ENCODE results near the gene TGFA.

Gene TGFA

GRCh38 chr2:70498528-70498927 is 55.1 kb downstream of the TGFA start:
- ChIA-PET POLR2A (no interaction called here), CTCF (no interaction called here)
- TF ChIP-seq ZNF558 (tag by site-specific recombination; IDR thresholded peaks at IDR 0.05) (no peak), ZNF2 (tag by site-specific recombination; IDR thresholded peaks at IDR 0.05) (no peak)
- no peaks in the 10 kb centered on the region for H3K9me3 ChIP-seq (ENCODE audit: control insufficient read depth, insufficient read depth, low read depth, low read length)
- H3K36me3 ChIP-seq (ENCODE audit: control insufficient read depth in 2 of 2, insufficient read depth in 1 of 2, low read length in 2 of 2), result no peaks in the 10 kb centered on the region
- no peaks in the 10 kb centered on the region for H3K4me1 ChIP-seq (ENCODE audit: control insufficient read depth, insufficient read depth, low read length)
- H3K27ac ChIP-seq (ENCODE audit: extremely low read depth, low read depth, low read length), result no peak overlapping the region
- no peak overlapping the region for H3K4me3 ChIP-seq (ENCODE audit: low read depth, low read length)

- H3K4me3 ChIP-seq (ENCODE audit: low read depth, low read length), result no peak overlapping the region
- no peaks in the 10 kb centered on the region for H3K4me1 ChIP-seq (ENCODE audit: control insufficient read depth, insufficient read depth, low read length)
- H3K36me3 ChIP-seq (ENCODE audit: control insufficient read depth in 2 of 2, insufficient read depth in 1 of 2, low read length in 2 of 2), result no peaks in the 10 kb centered on the region
- TF ChIP-seq SP7 (tag by site-specific recombination; IDR thresholded peaks at IDR 0.05), result no peak
- no peak for TF ChIP-seq KLF9 (tag by site-specific recombination; IDR thresholded peaks at IDR 0.05; ENCODE audit: low read depth)
- TF ChIP-seq ZNF555 (tag by site-specific recombination; conservative IDR thresholded peaks at IDR 0.05), result no peak
- no peak for TF ChIP-seq ZNF610 (tag by site-specific recombination; IDR thresholded peaks at IDR 0.05; ENCODE audit: borderline replicate concordance)
- TF ChIP-seq ZFP69B (tag by site-specific recombination; IDR thresholded peaks at IDR 0.05), result no peak
- no peak for TF ChIP-seq ZIC2 (tag by site-specific recombination; IDR thresholded peaks at IDR 0.05)
- TF ChIP-seq ZNF350 (tag by site-specific recombination; IDR thresholded peaks at IDR 0.05), result no peak
- no peak for TF ChIP-seq SCRT1 (tag by site-specific recombination; IDR thresholded peaks at IDR 0.05; ENCODE audit: borderline replicate concordance)
- TF ChIP-seq EGR2 (tag by site-specific recombination; IDR thresholded peaks at IDR 0.05; ENCODE audit: low read depth), result no peak
- TF ChIP-seq, protein P1, sequence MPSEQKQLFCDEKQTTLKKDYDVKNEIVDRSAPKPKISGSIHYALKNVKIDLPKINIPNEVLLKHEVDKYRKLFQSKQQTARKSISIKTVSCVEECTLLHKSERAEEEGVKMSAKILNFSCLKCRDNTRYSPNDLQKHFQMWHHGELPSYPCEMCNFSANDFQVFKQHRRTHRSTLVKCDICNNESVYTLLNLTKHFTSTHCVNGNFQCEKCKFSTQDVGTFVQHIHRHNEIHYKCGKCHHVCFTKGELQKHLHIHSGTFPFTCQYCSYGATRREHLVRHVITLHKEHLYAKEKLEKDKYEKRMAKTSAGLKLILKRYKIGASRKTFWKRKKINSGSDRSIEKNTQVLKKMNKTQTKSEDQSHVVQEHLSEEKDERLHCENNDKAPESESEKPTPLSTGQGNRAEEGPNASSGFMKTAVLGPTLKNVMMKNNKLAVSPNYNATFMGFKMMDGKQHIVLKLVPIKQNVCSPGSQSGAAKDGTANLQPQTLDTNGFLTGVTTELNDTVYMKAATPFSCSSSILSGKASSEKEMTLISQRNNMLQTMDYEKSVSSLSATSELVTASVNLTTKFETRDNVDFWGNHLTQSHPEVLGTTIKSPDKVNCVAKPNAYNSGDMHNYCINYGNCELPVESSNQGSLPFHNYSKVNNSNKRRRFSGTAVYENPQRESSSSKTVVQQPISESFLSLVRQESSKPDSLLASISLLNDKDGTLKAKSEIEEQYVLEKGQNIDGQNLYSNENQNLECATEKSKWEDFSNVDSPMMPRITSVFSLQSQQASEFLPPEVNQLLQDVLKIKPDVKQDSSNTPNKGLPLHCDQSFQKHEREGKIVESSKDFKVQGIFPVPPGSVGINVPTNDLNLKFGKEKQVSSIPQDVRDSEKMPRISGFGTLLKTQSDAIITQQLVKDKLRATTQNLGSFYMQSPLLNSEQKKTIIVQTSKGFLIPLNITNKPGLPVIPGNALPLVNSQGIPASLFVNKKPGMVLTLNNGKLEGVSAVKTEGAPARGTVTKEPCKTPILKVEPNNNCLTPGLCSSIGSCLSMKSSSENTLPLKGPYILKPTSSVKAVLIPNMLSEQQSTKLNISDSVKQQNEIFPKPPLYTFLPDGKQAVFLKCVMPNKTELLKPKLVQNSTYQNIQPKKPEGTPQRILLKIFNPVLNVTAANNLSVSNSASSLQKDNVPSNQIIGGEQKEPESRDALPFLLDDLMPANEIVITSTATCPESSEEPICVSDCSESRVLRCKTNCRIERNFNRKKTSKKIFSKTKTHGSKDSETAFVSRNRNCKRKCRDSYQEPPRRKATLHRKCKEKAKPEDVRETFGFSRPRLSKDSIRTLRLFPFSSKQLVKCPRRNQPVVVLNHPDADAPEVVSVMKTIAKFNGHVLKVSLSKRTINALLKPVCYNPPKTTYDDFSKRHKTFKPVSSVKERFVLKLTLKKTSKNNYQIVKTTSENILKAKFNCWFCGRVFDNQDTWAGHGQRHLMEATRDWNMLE (tag by site-specific recombination; conservative IDR thresholded peaks at IDR 0.05; ENCODE audit: low read depth), result no peak
- TF ChIP-seq ZNF585B (tag by site-specific recombination; IDR thresholded peaks at IDR 0.05), result no peak
- TF ChIP-seq ZNF76 (tag by site-specific recombination; IDR thresholded peaks at IDR 0.05; ENCODE audit: borderline replicate concordance, low read depth), result no peak
- TF ChIP-seq ZNF792 (tag by site-specific recombination; IDR thresholded peaks at IDR 0.05), result no peak
- no peak for TF ChIP-seq ZNF169 (tag by site-specific recombination; IDR thresholded peaks at IDR 0.05)
- TF ChIP-seq PRDM10 (tag by site-specific recombination; IDR thresholded peaks at IDR 0.05), result no peak
- no peak for TF ChIP-seq ZSCAN23 (tag by site-specific recombination; IDR thresholded peaks at IDR 0.05)
- no peak for TF ChIP-seq HOXD13 (CRISPR knock-in tag; IDR thresholded peaks at IDR 0.05; ENCODE audit: borderline replicate concordance)
- H3K9me3 ChIP-seq (ENCODE audit: control insufficient read depth, insufficient read depth, low read depth, low read length), result no peaks in the 10 kb centered on the region
- no peak overlapping the region for H3K27ac ChIP-seq (ENCODE audit: extremely low read depth, low read depth, low read length)
- CTCF ChIA-PET, result interaction anchor here (0.8 to 1.9 kb wide), 3 partner anchors 10 to 141 kb away, joined by 3 to 4 read pairs (median 3); no protein-coding TSS in a partner anchor
- POLR2A ChIA-PET, result no interaction called here
Measured at GRCh38 chr2:70498054-70498453, 55.6 kb downstream of the TGFA start.

Data from HEK293 (cell line).